Myocyte (in vitro differentiated cells): Measurements from ENCODE around the gene DGKQ. TPM values are rescaled to one million over a fixed set of nuclear protein-coding genes. Genes with fewer than 3 reads are reported as not detected.
"Not testable (repeated sequence)": the region's sequence is repeated elsewhere in the genome, so short reads cannot be mapped to it uniquely, and the experiment has no call there.

Source experiments
- DNase-seq: peaks from one replicate; pipeline ENCODE4 v3.0.0-alpha.2; 2012; ENCODE audit warnings: low read depth
- total RNA-seq: library from RNA; depleted of rRNA; stranded (reverse); fragments of >200 nt; gene quantifications from 2 replicates; pipeline ENCODE4 v1.2.3, GENCODE V29; 2014

The DGKQ gene
- total RNA-seq, 1 donor from 2014 or later = 10.2 TPM

GRCh38 chr4:978957-979701 is 5.8 kb upstream of the DGKQ start:
- no peak for DNase-seq

- DNase-seq = not testable (repeated sequence)
Measured at GRCh38 chr4:976016-976415, 2.6 kb upstream of the DGKQ start.

- no peak for DNase-seq
Measured at GRCh38 chr4:974668-975067, 1.3 kb upstream of the DGKQ start.

DNA sequence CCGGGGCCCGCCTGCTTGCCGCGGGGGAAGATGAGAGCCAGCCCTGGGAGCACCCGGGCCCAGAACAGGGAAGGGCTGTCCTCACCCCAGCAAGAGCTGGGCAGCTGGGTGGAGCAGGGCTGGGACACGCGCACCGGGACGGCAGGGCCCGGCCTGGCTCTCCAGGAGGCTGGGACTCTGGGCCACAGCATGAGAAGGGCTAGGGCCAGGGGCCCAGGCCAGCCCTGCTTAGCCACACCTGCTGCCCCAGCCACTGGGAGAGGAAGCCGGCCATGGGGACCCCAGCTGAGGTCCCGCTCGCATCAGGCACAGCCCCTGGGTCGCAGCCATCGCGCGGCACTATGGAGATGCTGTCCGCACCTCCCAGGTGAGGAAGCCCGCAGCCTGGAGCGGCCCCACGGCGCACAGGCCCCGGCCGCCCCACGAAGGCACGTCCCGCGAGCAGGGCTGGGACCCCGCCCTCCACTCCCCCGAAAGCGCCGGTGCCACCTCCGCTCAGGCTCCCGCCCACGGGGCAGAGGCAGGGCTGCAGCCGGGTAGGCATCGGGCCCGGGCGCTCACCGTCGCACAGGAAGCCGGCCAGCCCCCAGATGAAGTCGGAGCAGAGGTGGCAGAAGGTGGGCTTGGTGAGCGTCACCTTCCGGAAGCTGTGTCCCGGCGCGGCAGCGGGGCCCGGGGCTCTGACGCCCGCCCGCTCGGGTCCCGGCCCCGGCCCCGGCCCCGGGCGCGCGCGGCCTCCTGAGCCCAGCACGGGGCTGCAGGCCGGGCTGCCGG is 531 bp downstream of the DGKQ start:
- peak; percentile 22 for DNase-seq

DNA sequence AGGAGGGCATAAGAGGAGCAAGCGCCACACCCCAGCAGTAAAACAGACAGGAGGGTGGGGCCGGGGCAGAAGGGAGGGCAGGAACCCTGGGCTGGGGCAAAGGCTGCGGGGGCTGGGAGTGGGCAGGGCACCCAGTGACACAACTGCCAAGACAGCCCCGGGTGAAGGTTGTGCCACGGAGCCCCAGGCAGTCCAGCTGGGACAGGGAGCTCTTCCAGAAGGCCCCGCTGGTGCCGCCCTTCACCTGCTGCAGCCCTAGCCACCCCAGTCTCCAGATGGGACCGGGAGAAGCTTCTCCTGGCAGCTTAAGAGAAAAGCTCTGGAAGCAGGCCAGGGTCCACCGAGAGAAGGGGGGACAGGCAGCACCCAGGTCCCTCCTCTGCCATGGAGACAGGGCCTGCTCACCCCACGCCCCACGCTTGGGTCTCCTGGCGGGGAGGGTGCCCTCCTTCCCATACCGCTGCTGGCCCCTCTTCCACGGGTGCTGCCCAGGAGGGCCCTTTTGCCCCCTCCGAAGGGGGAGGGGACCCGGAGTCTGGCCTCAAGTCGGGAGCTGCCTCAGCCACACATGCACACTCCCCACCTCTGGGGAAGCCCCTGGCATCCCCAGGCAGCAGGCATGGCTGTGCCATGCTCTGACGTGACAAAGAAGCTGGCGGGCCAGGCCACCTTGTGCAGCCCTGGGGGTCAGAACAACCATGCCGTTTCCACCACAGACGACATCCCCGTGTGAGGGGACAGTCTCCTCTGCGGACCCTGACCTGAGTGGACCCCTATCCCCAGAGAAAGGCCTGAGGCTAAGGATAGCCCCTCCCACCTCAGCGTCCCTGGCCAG is 1.5 kb downstream of the DGKQ start:
- no peak for DNase-seq

DNA sequence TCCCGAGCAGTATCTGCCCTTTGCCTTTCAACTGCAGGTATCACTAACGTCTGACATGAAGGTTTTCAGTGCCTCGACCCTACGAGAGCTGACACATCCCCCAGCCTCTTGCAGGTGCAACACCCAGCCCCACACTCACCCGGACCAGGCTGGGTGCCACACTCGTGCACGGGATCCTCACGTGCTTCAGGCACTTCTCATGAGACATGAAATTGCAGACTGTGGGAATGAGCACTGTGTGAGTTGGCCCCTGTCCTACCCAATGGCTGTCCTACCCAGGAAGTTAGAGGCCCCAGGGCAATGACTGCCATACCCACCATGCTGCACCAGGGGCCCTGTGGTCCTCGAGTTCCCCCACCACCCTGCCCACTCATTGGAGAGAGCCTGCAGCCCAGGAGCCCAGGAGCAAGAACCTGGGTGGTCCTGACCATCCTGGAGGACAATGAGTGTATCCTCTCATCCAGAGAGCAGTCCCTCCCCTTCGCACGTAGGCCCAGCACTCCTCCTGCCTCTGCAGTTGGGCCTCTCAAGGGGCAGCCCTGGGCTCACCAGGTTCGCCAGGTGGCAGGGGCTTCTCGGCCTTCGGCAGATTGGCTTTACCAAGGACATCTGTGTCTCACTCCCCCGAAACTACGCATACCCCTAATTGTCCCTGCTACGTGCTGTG is 2.4 kb downstream of the DGKQ start:
- no peak for DNase-seq

- no peak for DNase-seq
Measured at GRCh38 chr4:970046-970745, 3.2 kb downstream of the DGKQ start.

GRCh38 chr4:968621-969394 is 4.6 kb downstream of the DGKQ start:
- DNase-seq = no peak

GRCh38 chr4:968221-968620 is 5.1 kb downstream of the DGKQ start:
- DNase-seq = no peak

- no peak for DNase-seq
Measured at GRCh38 chr4:967113-968104, 6.0 kb downstream of the DGKQ start.

DNA sequence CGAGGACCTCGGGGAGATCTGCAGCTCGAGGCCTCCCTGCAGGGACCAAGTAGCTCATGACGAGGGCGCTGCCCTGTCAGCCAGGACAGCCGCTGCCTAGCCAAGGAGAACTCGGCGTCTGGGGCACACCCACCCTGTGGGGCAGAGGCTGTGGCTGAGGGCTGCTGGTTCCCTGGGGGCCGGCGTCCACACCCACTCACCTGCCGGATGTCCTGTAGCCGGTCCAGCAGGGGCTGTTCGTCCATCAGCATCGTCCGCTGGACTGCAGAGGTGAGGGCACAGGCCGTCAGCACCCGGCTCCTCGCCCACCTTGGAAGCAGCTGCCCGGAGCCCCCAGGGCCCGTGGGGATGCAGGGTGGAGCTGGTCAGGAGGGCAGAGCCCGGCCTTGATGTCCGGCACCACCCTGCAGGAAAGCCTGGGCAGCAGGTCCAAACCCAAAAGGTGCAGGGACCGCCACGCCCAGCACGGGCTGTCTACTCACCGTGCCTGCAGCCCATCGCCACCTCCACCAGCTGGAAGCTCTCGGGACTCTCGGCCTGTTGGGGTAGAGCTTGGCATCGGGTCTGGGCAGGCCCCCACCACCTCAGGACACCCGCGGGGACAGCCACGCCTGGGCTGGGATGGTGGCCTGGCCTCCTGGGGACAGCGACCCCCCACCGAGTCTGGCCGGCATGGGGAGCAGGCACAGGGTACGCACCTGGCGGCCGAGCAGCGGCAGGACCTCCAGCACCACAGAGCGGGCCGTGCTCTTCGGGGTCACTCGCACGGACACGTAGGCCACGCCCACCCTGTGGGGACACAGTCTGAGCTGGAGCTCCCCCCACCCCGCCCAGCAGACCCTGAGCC is 6.9 kb downstream of the DGKQ start:
- DNase-seq = no peak

DNA sequence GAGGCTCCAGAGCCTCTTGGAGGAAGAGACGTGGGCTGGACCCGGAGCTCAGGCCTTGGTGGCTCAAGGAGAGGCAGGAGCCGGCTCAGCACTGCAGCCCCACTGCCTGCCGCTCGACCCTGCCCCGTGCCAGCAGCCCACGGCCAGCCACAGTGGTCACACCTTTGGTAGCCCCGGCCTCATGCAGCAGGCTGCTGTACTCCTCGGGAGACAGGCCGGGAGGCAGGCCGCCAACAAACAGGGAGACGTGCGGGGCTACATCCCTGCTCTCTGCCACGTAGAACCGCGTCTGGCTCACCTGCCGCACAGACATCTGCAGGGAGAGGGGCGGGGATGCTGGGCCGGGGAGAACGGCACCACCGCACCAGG is 7.6 kb downstream of the DGKQ start:
- DNase-seq = no peak

GRCh38 chr4:965048-965765 is 8.2 kb downstream of the DGKQ start:
- no peak for DNase-seq

DNA sequence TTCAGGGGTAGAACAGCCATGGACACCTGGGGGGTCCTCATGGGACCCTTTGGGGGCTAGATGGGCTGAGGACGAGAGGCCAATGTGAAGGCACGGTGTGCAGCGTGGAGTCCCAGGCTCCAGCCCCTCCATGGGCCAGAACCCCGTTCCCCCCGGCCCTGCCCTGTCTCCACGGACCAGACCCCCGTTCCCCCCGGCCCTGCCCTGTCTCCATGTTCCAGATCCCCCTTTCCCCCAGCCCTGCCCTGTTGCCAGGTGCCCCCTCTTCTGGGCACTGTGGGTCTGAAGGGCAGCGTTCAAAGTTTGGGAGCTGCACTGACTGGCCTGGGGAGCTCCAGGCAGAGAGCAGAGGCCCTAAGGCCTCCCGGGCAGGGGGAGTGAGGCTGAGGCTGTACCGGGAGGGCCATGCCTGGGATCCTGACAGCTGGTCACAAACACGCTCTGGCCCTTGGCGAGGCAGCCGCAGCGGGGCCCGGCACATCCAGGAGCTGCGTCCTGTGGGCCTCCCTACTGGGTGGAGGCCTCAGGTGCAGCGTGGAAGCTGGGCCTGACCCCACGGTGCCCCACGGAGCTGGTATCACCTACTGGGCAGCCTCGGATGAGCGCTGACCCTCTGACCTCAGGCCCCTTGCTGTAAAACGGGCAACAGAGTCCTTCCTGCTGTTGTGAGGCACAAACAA is 8.9 kb downstream of the DGKQ start:
- no peak for DNase-seq

GRCh38 chr4:963276-964225 is 9.8 kb downstream of the DGKQ start:
- DNase-seq = no peak
